ENCODE data around the gene EIF4A3. TPM values are rescaled to one million over a fixed set of nuclear protein-coding genes. Genes with fewer than 3 reads are reported as not detected.

EIF4A3 gene
- polyA plus RNA-seq, 2 of the 4 experiments (the other 2 are of a cell fraction), result 181 to 189 TPM

GRCh38 chr17:80195141-80195540, 48.2 kb upstream of the EIF4A3 start:
- Histone ChIP-seq H3K4me2 (no peak overlapping the region), H3K4me1 (no peaks in the 10 kb centered on the region), H3K4me3 (no peak overlapping the region), H3K27ac (no peak overlapping the region), H3K9me3 (peaks cover 6% of the 10 kb centered on the region; the same call in 1 of the 3 replicates)
- CTCF ChIA-PET, result interaction anchor here (0.6 to 3.8 kb wide), 28 partner anchors 9 to 743 kb away, joined by 3 to 60 read pairs (median 4); no protein-coding TSS in a partner anchor
- 92% methylated on average over 12 of the region's 14 CpGs for WGBS (ENCODE audit: missing lambda C conversion rate)
- POLR2A ChIA-PET, result no interaction called here
- DNase-seq (ENCODE audit: low read depth in 1 of 2, low spot score in 1 of 2) (no peak), ATAC-seq (no peak), FAIRE-seq (no peak)
- TF ChIP-seq HMGXB4 (CRISPR knock-in tag; IDR thresholded peaks at IDR 0.05; ENCODE audit: borderline replicate concordance), result no peak
- no peak for TF ChIP-seq RAD21 (conservative IDR thresholded peaks at IDR 0.05 in 1 of 2, IDR thresholded peaks at IDR 0.05 in 1 of 2)
- TF ChIP-seq HOXB13 (CRISPR knock-in tag; IDR thresholded peaks at IDR 0.05; ENCODE audit: low read depth), result no peak
- no peak for TF ChIP-seq NFE2L2 (conservative IDR thresholded peaks at IDR 0.05; ENCODE audit: low read length)
- no peak for TF ChIP-seq RFX5 (IDR thresholded peaks at IDR 0.05)
- no peak for TF ChIP-seq MAX (IDR thresholded peaks at IDR 0.05)
- TF ChIP-seq USF2 (IDR thresholded peaks at IDR 0.05), result no peak
- no peak for TF ChIP-seq HDAC2 (IDR thresholded peaks at IDR 0.05)
- no peak for TF ChIP-seq SREBF2 (IDR thresholded peaks at IDR 0.05)
- TF ChIP-seq CEBPB (IDR thresholded peaks at IDR 0.05), result no peak
- TF ChIP-seq CBX2 (IDR thresholded peaks at IDR 0.05; ENCODE audit: borderline replicate concordance, low read depth), result no peak
- TF ChIP-seq FOSL2 (IDR thresholded peaks at IDR 0.05), result no peak
- no peak for TF ChIP-seq FOSL2 (CRISPR knock-in tag; IDR thresholded peaks at IDR 0.05)
- TF ChIP-seq ELK1 (IDR thresholded peaks at IDR 0.05; ENCODE audit: low read depth, low read length), result no peak
- TF ChIP-seq BCL3 (IDR thresholded peaks at IDR 0.05), result no peak
- TF ChIP-seq CTCF (IDR thresholded peaks at IDR 0.05), result no peak
- no peak for TF ChIP-seq E2F6 (IDR thresholded peaks at IDR 0.05; ENCODE audit: borderline replicate concordance, low read depth)
- TF ChIP-seq JUN (IDR thresholded peaks at IDR 0.05), result no peak
- TF ChIP-seq ATOH8 (CRISPR knock-in tag; IDR thresholded peaks at IDR 0.05; ENCODE audit: low read depth), result no peak
- TF ChIP-seq POLR2AphosphoS2 (conservative IDR thresholded peaks at IDR 0.05; ENCODE audit: low read length), result no peak
- TF ChIP-seq GATA3 (IDR thresholded peaks at IDR 0.05; ENCODE audit: borderline replicate concordance), result no peak
